Calu3 (cell line): Measurements from ENCODE around the gene IQCB1. TPM values are rescaled to one million over a fixed set of nuclear protein-coding genes. Genes with fewer than 3 reads are reported as not detected.

Experiments used
- BruUV-seq: library from RNA; stranded (reverse); fragments of 400-500 nt; replicated peaks from 2 replicates; lab custom pipeline; 2021; lab: Mats Ljungman, UMichigan
- CTCF ChIA-PET: fragments of 300-600 bp; sonication (Branson Sonifier 250); formaldehyde crosslinking; loops from one replicate; lab custom pipeline; 2022; ENCODE audit warnings: antibody characterized with exemption; lab: Charles Lee
- DNase-seq: peaks from one replicate; pipeline ENCODE4 v3.0.0; 2022
- H3K27ac Mint-ChIP-seq: one replicate; pipeline ENCODE4 v1.8.0; 2022; ENCODE audit warnings: mixed read lengths; ENCODE audit not compliant: unreplicated experiment
- H3K27me3 Mint-ChIP-seq: one replicate; pipeline ENCODE4 v1.8.0; 2022; ENCODE audit warnings: mixed read lengths; ENCODE audit not compliant: unreplicated experiment
- H3K36me3 Mint-ChIP-seq: one replicate; pipeline ENCODE4 v1.8.0; 2022; ENCODE audit warnings: mild to moderate bottlenecking, moderate library complexity, mixed read lengths; ENCODE audit not compliant: insufficient read depth, unreplicated experiment
- H3K4me1 Mint-ChIP-seq: one replicate; pipeline ENCODE4 v1.8.0; 2022; ENCODE audit warnings: mild to moderate bottlenecking, low read depth, mixed read lengths; ENCODE audit not compliant: unreplicated experiment
- H3K4me3 Mint-ChIP-seq: one replicate; pipeline ENCODE4 v1.8.0; 2022; ENCODE audit warnings: mild to moderate bottlenecking, low read depth, moderate library complexity, mixed read lengths; ENCODE audit not compliant: unreplicated experiment
- H3K9me3 Mint-ChIP-seq: one replicate; pipeline ENCODE4 v1.8.0; 2022; ENCODE audit warnings: low read depth, mixed read lengths; ENCODE audit not compliant: unreplicated experiment
- intact Hi-C: fragments of 100-400 bp; cut with micrococcal nuclease; formaldehyde crosslinking; loops from one replicate; pipeline ENCODE4 v1.10.0; 2022; ENCODE audit not compliant: unreplicated experiment
- total RNA-seq: library from RNA; stranded (reverse); gene quantifications from 2 replicates; pipeline ENCODE4 v1.2.3, GENCODE V29; 2022
- TF ChIP-seq, protein P1 (sequence below): fragments of 200-600 bp; IDR thresholded peaks from one replicate; pipeline ENCODE4 v1.8.0; 2022; ENCODE audit warnings: antibody characterized with exemption; ENCODE audit not compliant: unreplicated experiment

Gene IQCB1
- total RNA-seq, 1 experiment from 2014 or later: 25.0 TPM

DNA sequence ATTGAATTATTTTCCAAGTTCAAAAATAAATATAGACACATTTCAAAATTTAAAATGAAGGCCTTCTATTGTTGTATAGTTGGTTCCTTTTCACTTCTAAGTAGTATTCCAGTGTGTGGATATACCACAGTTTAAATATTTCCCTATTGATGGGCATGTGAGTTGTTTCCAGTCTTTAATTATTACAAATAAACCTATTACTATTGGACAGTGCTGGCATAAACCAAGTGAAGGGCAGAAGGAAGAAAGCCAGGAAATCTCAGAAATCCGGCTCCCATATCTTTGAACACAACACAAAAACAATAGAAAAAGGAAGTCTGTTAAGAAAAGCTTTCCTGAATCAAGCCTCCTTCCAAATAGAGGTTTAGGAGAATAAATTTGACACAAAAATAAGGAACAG lies 111.4 kb downstream of the IQCB1 start:
- no peak for DNase-seq
- intact Hi-C loops: no loop called here
- BruUV-seq: no TSS peak
- Mint-ChIP-seq H3K9me3 (no peaks in the 10 kb centered on the region), H3K4me3 (no peak overlapping the region), H3K27me3 (no peaks in the 10 kb centered on the region), H3K27ac (no peak overlapping the region), H3K36me3 (peaks cover 10% of the 10 kb centered on the region), H3K4me1 (no peaks in the 10 kb centered on the region)
- CTCF ChIA-PET: interaction anchor here (0.5 kb wide), 1 partner anchor 9 kb away, joined by 4 read pairs; no protein-coding TSS in a partner anchor
- TF ChIP-seq, protein P1, sequence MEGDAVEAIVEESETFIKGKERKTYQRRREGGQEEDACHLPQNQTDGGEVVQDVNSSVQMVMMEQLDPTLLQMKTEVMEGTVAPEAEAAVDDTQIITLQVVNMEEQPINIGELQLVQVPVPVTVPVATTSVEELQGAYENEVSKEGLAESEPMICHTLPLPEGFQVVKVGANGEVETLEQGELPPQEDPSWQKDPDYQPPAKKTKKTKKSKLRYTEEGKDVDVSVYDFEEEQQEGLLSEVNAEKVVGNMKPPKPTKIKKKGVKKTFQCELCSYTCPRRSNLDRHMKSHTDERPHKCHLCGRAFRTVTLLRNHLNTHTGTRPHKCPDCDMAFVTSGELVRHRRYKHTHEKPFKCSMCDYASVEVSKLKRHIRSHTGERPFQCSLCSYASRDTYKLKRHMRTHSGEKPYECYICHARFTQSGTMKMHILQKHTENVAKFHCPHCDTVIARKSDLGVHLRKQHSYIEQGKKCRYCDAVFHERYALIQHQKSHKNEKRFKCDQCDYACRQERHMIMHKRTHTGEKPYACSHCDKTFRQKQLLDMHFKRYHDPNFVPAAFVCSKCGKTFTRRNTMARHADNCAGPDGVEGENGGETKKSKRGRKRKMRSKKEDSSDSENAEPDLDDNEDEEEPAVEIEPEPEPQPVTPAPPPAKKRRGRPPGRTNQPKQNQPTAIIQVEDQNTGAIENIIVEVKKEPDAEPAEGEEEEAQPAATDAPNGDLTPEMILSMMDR: no peak

DNA sequence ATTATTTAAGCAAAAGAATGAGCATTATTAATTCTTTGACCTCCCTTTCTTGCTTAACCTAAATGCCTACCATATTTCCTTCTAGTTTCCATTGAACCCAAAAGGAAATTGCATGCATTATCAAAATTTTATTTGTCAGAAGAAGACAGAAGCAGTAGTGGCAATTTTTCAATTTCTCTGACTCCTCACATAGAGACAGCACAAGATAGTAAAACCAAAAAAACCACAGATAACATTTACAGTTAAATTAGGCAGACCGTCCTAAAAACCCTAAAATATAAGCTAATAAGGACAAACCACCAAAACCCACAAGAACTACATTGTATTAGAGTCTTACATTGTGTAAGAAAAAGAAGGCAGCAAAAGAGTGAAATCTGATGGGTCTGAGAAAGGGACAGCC lies 112.4 kb downstream of the IQCB1 start:
- TF ChIP-seq, protein P1: no peak
- H3K27me3 Mint-ChIP-seq: no peaks in the 10 kb centered on the region
- DNase-seq: no peak
- H3K4me1 Mint-ChIP-seq: no peaks in the 10 kb centered on the region
- BruUV-seq: no TSS peak
- H3K4me3 Mint-ChIP-seq: no peak overlapping the region
- CTCF ChIA-PET: no interaction called here
- H3K36me3 Mint-ChIP-seq: peaks cover 16% of the 10 kb centered on the region
- intact Hi-C loops: no loop called here
- no peaks in the 10 kb centered on the region for H3K9me3 Mint-ChIP-seq
- no peak overlapping the region for H3K27ac Mint-ChIP-seq

DNA sequence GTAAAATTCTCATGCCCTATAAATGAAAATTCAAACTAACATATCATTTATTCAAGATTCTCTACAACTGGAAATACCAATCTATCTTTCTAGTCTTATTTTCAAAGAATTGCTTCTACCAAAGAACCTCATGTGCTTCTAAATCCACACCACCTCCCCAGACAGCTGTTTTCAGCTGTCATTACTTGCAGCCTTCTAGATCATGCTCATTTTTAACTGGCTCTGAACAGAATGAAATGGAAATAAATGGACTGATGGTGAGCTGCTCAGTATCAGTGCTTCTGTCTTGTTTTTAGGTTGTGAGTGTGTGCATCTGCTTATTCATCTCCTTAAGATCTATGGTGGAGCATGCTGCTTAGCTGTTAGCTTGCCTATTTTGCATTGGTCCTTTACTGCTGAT lies 114.7 kb downstream of the IQCB1 start:
- no peak overlapping the region for H3K4me3 Mint-ChIP-seq
- no TSS peak for BruUV-seq
- no peaks in the 10 kb centered on the region for H3K9me3 Mint-ChIP-seq
- no peak overlapping the region for H3K27ac Mint-ChIP-seq
- H3K36me3 Mint-ChIP-seq: peaks cover 22% of the 10 kb centered on the region
- no peak for DNase-seq
- H3K27me3 Mint-ChIP-seq: no peaks in the 10 kb centered on the region
- no peaks in the 10 kb centered on the region for H3K4me1 Mint-ChIP-seq
- CTCF ChIA-PET: no interaction called here
- intact Hi-C loops: no loop called here
- TF ChIP-seq, protein P1: no peak

Other genes with a start within 250 kb of the IQCB1 start
- gene FBXO40, start 241.7 kb downstream of the IQCB1 start, total RNA-seq: not detected in 2 replicates
- 1.2 and 2.5 TPM in 2 replicates for gene HCLS1, start 174.2 kb downstream of the IQCB1 start, total RNA-seq
- gene GOLGB1, start 85.3 kb downstream of the IQCB1 start, total RNA-seq: 42.4 and 42.8 TPM in 2 replicates
- gene EAF2, start 149 bp upstream of the IQCB1 start, total RNA-seq: 4.7 and 4.9 TPM in 2 replicates
- 4.6 and 10.7 TPM in 2 replicates for gene SLC15A2, start 59.3 kb upstream of the IQCB1 start, total RNA-seq
- gene ILDR1, start 187.2 kb upstream of the IQCB1 start, total RNA-seq: 15.7 and 17.0 TPM in 2 replicates
- gene CD86, start 220.3 kb upstream of the IQCB1 start, total RNA-seq: 0.24 TPM in 1 of 2 replicates, not detected in the other